ENCODE measurements around the gene FOCAD.

The FOCAD gene

GRCh38 chr9:20865347-20865746, 181.3 kb downstream of the FOCAD start:
- no peak overlapping the region for H3K4me3 ChIP-seq (ENCODE audit: low read depth, low read length)
- TF ChIP-seq CTCF (IDR thresholded peaks at IDR 0.05; ENCODE audit: borderline replicate concordance, insufficient read depth, low read depth, low read length), result no peak

GRCh38 chr9:20870115-20870514, 186.1 kb downstream of the FOCAD start:
- no peak for TF ChIP-seq CTCF (IDR thresholded peaks at IDR 0.05; ENCODE audit: borderline replicate concordance, insufficient read depth, low read depth, low read length)
- H3K4me3 ChIP-seq (ENCODE audit: low read depth, low read length), result no peak overlapping the region

GRCh38 chr9:20872340-20872977, 188.4 kb downstream of the FOCAD start:
- no peak overlapping the region for H3K4me3 ChIP-seq (ENCODE audit: low read depth, low read length)
- TF ChIP-seq CTCF (IDR thresholded peaks at IDR 0.05; ENCODE audit: borderline replicate concordance, insufficient read depth, low read depth, low read length), result no peak

GRCh38 chr9:20873240-20873865, 189.3 kb downstream of the FOCAD start:
- TF ChIP-seq CTCF (IDR thresholded peaks at IDR 0.05; ENCODE audit: borderline replicate concordance, insufficient read depth, low read depth, low read length), result no peak

GRCh38 chr9:20880271-20880670, 196.2 kb downstream of the FOCAD start:
- H3K4me3 ChIP-seq (ENCODE audit: low read depth, low read length), result no peak overlapping the region
- TF ChIP-seq CTCF (IDR thresholded peaks at IDR 0.05; ENCODE audit: borderline replicate concordance, insufficient read depth, low read depth, low read length), result no peak

More at GRCh38 chr9:20873240-20873865, 189.3 kb downstream of the FOCAD start:
- no peak overlapping the region for H3K4me3 ChIP-seq (ENCODE audit: low read depth, low read length)

GRCh38 chr9:20880675-20881074, 196.6 kb downstream of the FOCAD start:
- TF ChIP-seq CTCF (IDR thresholded peaks at IDR 0.05; ENCODE audit: borderline replicate concordance, insufficient read depth, low read depth, low read length), result no peak
- H3K4me3 ChIP-seq (ENCODE audit: low read depth, low read length), result no peak overlapping the region

GRCh38 chr9:20884985-20885593, 201.0 kb downstream of the FOCAD start:
- TF ChIP-seq CTCF (IDR thresholded peaks at IDR 0.05; ENCODE audit: borderline replicate concordance, insufficient read depth, low read depth, low read length), result peak; percentile 57

More at GRCh38 chr9:20884985-20885593, 201.0 kb downstream of the FOCAD start:
- H3K4me3 ChIP-seq (ENCODE audit: low read depth, low read length), result no peak overlapping the region

Data from GM12875 (cell line).